ENCODE results near the gene VCL. TPM values are rescaled to one million over a fixed set of nuclear protein-coding genes. Genes with fewer than 3 reads are reported as not detected.

Gene VCL
- total RNA-seq, 1 experiment from 2014 or later, result 62.7 TPM

- no peak for DNase-seq (ENCODE audit: low read depth)
Observed at GRCh38 chr10:74075906-74076305, 78.0 kb downstream of the VCL start.

- DNase-seq (ENCODE audit: low read depth), result no peak
Observed at GRCh38 chr10:74076961-74077360, 79.0 kb downstream of the VCL start.

GRCh38 chr10:74077416-74077815 is 79.5 kb downstream of the VCL start:
- no peak for DNase-seq (ENCODE audit: low read depth)

GRCh38 chr10:74078037-74078436 is 80.1 kb downstream of the VCL start:
- DNase-seq (ENCODE audit: low read depth), result peak; percentile 66

- no peak for DNase-seq (ENCODE audit: low read depth)
Observed at GRCh38 chr10:74079028-74079935, 81.4 kb downstream of the VCL start.

- peak; percentile 40 for DNase-seq (ENCODE audit: low read depth)
Observed at GRCh38 chr10:74079936-74080590, 82.1 kb downstream of the VCL start.

- DNase-seq (ENCODE audit: low read depth), result peak; percentile 63
Observed at GRCh38 chr10:74081192-74081803, 83.4 kb downstream of the VCL start.

GRCh38 chr10:74081941-74082718 is 84.2 kb downstream of the VCL start:
- DNase-seq (ENCODE audit: low read depth), result no peak

GRCh38 chr10:74083304-74083703 is 85.4 kb downstream of the VCL start:
- no peak for DNase-seq (ENCODE audit: low read depth)

- no peak for DNase-seq (ENCODE audit: low read depth)
Observed at GRCh38 chr10:74084955-74085354, 87.0 kb downstream of the VCL start.

- no peak for DNase-seq (ENCODE audit: low read depth)
Observed at GRCh38 chr10:74086317-74086716, 88.4 kb downstream of the VCL start.

GRCh38 chr10:74088722-74089121 is 90.8 kb downstream of the VCL start:
- DNase-seq (ENCODE audit: low read depth), result no peak

GRCh38 chr10:74092372-74092771 is 94.5 kb downstream of the VCL start:
- no peak for DNase-seq (ENCODE audit: low read depth)

GRCh38 chr10:74093530-74094164 is 95.7 kb downstream of the VCL start:
- no peak for DNase-seq (ENCODE audit: low read depth)

- DNase-seq (ENCODE audit: low read depth), result no peak
Observed at GRCh38 chr10:74094231-74094630, 96.3 kb downstream of the VCL start.

GRCh38 chr10:74096777-74097176 is 98.9 kb downstream of the VCL start:
- DNase-seq (ENCODE audit: low read depth), result no peak

- no peak for DNase-seq (ENCODE audit: low read depth)
Observed at GRCh38 chr10:74097776-74098175, 99.9 kb downstream of the VCL start.

- no peak for DNase-seq (ENCODE audit: low read depth)
Observed at GRCh38 chr10:74099420-74099819, 101.5 kb downstream of the VCL start.

GRCh38 chr10:74099836-74100235 is 101.9 kb downstream of the VCL start:
- DNase-seq (ENCODE audit: low read depth), result no peak

- peak; percentile 28 for DNase-seq (ENCODE audit: low read depth)
Observed at GRCh38 chr10:74103560-74104258, 105.8 kb downstream of the VCL start.

GRCh38 chr10:74104480-74104879 is 106.6 kb downstream of the VCL start:
- no peak for DNase-seq (ENCODE audit: low read depth)

Data from RPMI7951 (cell line).